ENCODE results near the gene PBX1.

- TF ChIP-seq CTCF (IDR thresholded peaks at IDR 0.05) (no peak), POLR2A (IDR thresholded peaks at IDR 0.05) (no peak)
Measured at GRCh38 chr1:164589961-164590507, 31.1 kb downstream of the PBX1 start.

All from esophagus squamous epithelium (tissue), 4 donors.